NCI-H524 (cell line): ENCODE measurements around the gene VPS13D.

ENCODE experiments used
- DNase-seq, 2 experiments: peaks; one replicate each; lab custom pipeline; 2025; lab: John Stamatoyannopoulos, UW

Gene VPS13D

GRCh38 chr1:12472156-12472797 is 242.4 kb downstream of the VPS13D start:
- no peak for DNase-seq

GRCh38 chr1:12472798-12473551 is 243.1 kb downstream of the VPS13D start:
- DNase-seq, result no peak

GRCh38 chr1:12473596-12474362 is 243.9 kb downstream of the VPS13D start:
- DNase-seq, result no peak

GRCh38 chr1:12475101-12475500 is 245.3 kb downstream of the VPS13D start:
- no peak for DNase-seq

GRCh38 chr1:12475530-12475934 is 245.7 kb downstream of the VPS13D start:
- no peak for DNase-seq

- no peak for DNase-seq
These were observed 246.1 kb downstream of the VPS13D start for GRCh38 chr1:12475947-12476346.

GRCh38 chr1:12477314-12477713 is 247.5 kb downstream of the VPS13D start:
- no peak for DNase-seq

- no peak for DNase-seq
These were observed 248.2 kb downstream of the VPS13D start for GRCh38 chr1:12477936-12478611.

- DNase-seq, result no peak
These were observed 248.8 kb downstream of the VPS13D start for GRCh38 chr1:12478612-12478985.

- no peak for DNase-seq
These were observed 249.5 kb downstream of the VPS13D start for GRCh38 chr1:12479311-12479710.

- no peak for DNase-seq
These were observed 250.2 kb downstream of the VPS13D start for GRCh38 chr1:12480041-12480440.

- DNase-seq, result no peak
These were observed 251.0 kb downstream of the VPS13D start for GRCh38 chr1:12480748-12481362.

GRCh38 chr1:12481928-12482327 is 252.1 kb downstream of the VPS13D start:
- DNase-seq, result no peak

GRCh38 chr1:12482988-12483387 is 253.2 kb downstream of the VPS13D start:
- DNase-seq, result no peak

GRCh38 chr1:12485231-12486058 is 255.6 kb downstream of the VPS13D start:
- DNase-seq, result peak; percentile 1 to 54

- no peak for DNase-seq
These were observed 256.2 kb downstream of the VPS13D start for GRCh38 chr1:12486059-12486341.

- no peak for DNase-seq
These were observed 256.7 kb downstream of the VPS13D start for GRCh38 chr1:12486401-12487005.

GRCh38 chr1:12487520-12487919 is 257.7 kb downstream of the VPS13D start:
- DNase-seq, result no peak

- DNase-seq, result no peak
These were observed 259.0 kb downstream of the VPS13D start for GRCh38 chr1:12488666-12489354.

GRCh38 chr1:12490532-12491142 is 260.8 kb downstream of the VPS13D start:
- DNase-seq, result no peak
